Upper lobe of left lung (tissue), 6 donors: ENCODE results near the gene EFHD2. TPM values are rescaled to one million over a fixed set of nuclear protein-coding genes. Genes with fewer than 3 reads are reported as not detected.
A peak's percentile ranks its signal among the peaks of the same experiment; 100 is the strongest.
"Not testable (repeated sequence)": the region's sequence is repeated elsewhere in the genome, so short reads cannot be mapped to it uniquely, and the experiment has no call there.

Experiments
- ATAC-seq, 2 donors: fragments of 200-7000 bp; cut with Tn5 transposase; one replicate each; pipeline ENCODE4 v1.9.1; 2022; ENCODE audit warnings: mild to moderate bottlenecking in 2 of 2, moderate library complexity in 2 of 2; ENCODE audit not compliant: low FRiP score in 2 of 2
- DNase-seq, 2 donors: peaks; one replicate each; pipeline ENCODE4 v3.0.0-alpha.2; 2019 to 2020
- H3K27ac ChIP-seq, 4 donors: fragments of 200-600 bp; sonication (generic); one replicate each; pipeline ENCODE4 v1.5.1; 2016 to 2019
- H3K27me3 ChIP-seq, 4 donors: fragments of 200-600 bp; sonication (generic); one replicate each; pipeline ENCODE4 v1.5.1; 2017 to 2019
- H3K36me3 ChIP-seq, 4 donors: fragments of 200-600 bp; sonication (generic); one replicate each; pipeline ENCODE4 v1.5.1; 2016 to 2019
- H3K4me1 ChIP-seq, 4 donors: fragments of 200-600 bp; sonication (generic); one replicate each; pipeline ENCODE4 v1.5.1; 2018 to 2019
- H3K4me3 ChIP-seq, 4 donors: fragments of 200-600 bp; sonication (generic); one replicate each; pipeline ENCODE4 v1.5.1; 2017 to 2019; ENCODE audit warnings: mild to moderate bottlenecking in 2 of 4, moderate library complexity in 1 of 4
- H3K9me3 ChIP-seq, 4 donors: fragments of 200-600 bp; sonication (generic); one replicate each; pipeline ENCODE4 v1.5.1; 2018 to 2019
- CTCF ChIP-seq, 6 experiments: fragments of 450-650 bp in 4 of 6; fragments of 200-600 bp in 2 of 6; sonication (generic) in 2 of 6; IDR thresholded peaks; one replicate each; pipeline ENCODE4 v1.5.1; 2016 to 2019; ENCODE audit warnings: antibody characterized with exemption in 6 of 6
- EP300 ChIP-seq, 4 donors: sonication (generic); formaldehyde crosslinking; IDR thresholded peaks; one replicate each; pipeline ENCODE4 v1.5.1; 2017; ENCODE audit warnings: antibody characterized with exemption in 4 of 4, control low read depth in 2 of 4
- POLR2A ChIP-seq, 4 donors: fragments of 450-650 bp; IDR thresholded peaks; one replicate each; pipeline ENCODE4 v1.5.1; 2016 to 2017; ENCODE audit warnings: antibody characterized with exemption in 4 of 4, mild to moderate bottlenecking in 2 of 4
- POLR2AphosphoS5 ChIP-seq, 2 donors: sonication (generic); formaldehyde crosslinking; IDR thresholded peaks; one replicate each; pipeline ENCODE4 v1.5.1; 2017; ENCODE audit warnings: antibody characterized with exemption in 2 of 2
- WGBS, 2 donors: methylation state at CpG; one replicate each; pipeline ENCODE4 v1.1.5; 2017 to 2018; 5-methylcytosine and 5-hydroxymethylcytosine counted together
- total RNA-seq, 6 donors: library from RNA; depleted of rRNA in 4 of 6; stranded (reverse); fragments of >200 nt in 4 of 6; gene quantifications; one replicate each; pipeline versions ENCODE4 v1.1.0 to v1.2.1, GENCODE V29; 2016 to 2021
- donor health status: DM: no; HTN: no; CAD: no; lungs with moderate emphysema.
- donor health status: DM: no; HTN: yes; CAD: no; lungs with severe emphysema.

The EFHD2 gene
- total RNA-seq, 6 donors from 2014 or later, result 62.9 to 123 (median 91.2) TPM

GRCh38 chr1:15371610-15372545 lies 37.8 kb upstream of the EFHD2 start:
- Histone ChIP-seq H3K4me1 (peaks cover 0 to 10% (median 6%) of the 10 kb centered on the region in 4 donors), H3K27ac (no peak overlapping the region), H3K36me3 (no peaks in the 10 kb centered on the region), H3K4me3 (no peak overlapping the region), H3K27me3 (no peaks in the 10 kb centered on the region), H3K9me3 (no peaks in the 10 kb centered on the region)
- ATAC-seq (peak in 1 of 2 donors; percentile 30), DNase-seq (no peak)
- TF ChIP-seq POLR2A (IDR thresholded peaks at IDR 0.05) (no peak), EP300 (IDR thresholded peaks at IDR 0.05) (no peak), POLR2AphosphoS5 (IDR thresholded peaks at IDR 0.05) (no peak), CTCF (IDR thresholded peaks at IDR 0.05) (no peak)
- 62 to 67% methylated on average over 16 to 21 of the region's 21 CpGs for WGBS, 2 donors

- H3K9me3 ChIP-seq, result no peaks in the 10 kb centered on the region
- TF ChIP-seq POLR2AphosphoS5 (IDR thresholded peaks at IDR 0.05), result no peak
- TF ChIP-seq EP300 (IDR thresholded peaks at IDR 0.05), result no peak
- no peak for TF ChIP-seq POLR2A (IDR thresholded peaks at IDR 0.05)
- peaks cover 0 to 2% (median 0%) of the 10 kb centered on the region in 4 donors for H3K4me1 ChIP-seq
- H3K27me3 ChIP-seq, result no peaks in the 10 kb centered on the region
- ATAC-seq (no peak), DNase-seq (no peak)
- 88 to 93% methylated on average over 8 of the region's 8 CpGs for WGBS, 2 donors
- H3K36me3 ChIP-seq, result no peaks in the 10 kb centered on the region
- no peak overlapping the region for H3K27ac ChIP-seq
- no peak overlapping the region for H3K4me3 ChIP-seq
Measured at GRCh38 chr1:15378729-15379128, 31.0 kb upstream of the EFHD2 start.

GRCh38 chr1:15379151-15379550 lies 30.5 kb upstream of the EFHD2 start:
- 49 to 55% methylated on average over 8 to 9 of the region's 9 CpGs for WGBS, 2 donors
- ATAC-seq, DNase-seq, H3K4me3 ChIP-seq, H3K36me3 ChIP-seq, H3K27ac ChIP-seq, H3K4me1 ChIP-seq, H3K27me3 ChIP-seq, H3K9me3 ChIP-seq: not testable (repeated sequence)

- ATAC-seq, result no peak
- Histone ChIP-seq H3K36me3 (no peaks in the 10 kb centered on the region), H3K9me3 (no peaks in the 10 kb centered on the region), H3K4me3 (no peak overlapping the region), H3K27ac (no peak overlapping the region), H3K27me3 (no peaks in the 10 kb centered on the region), H3K4me1 (peaks cover 0 to 3% (median 2%) of the 10 kb centered on the region in 4 donors)
- DNase-seq, result no peak
- no peak for TF ChIP-seq POLR2AphosphoS5 (IDR thresholded peaks at IDR 0.05)
- no peak for TF ChIP-seq CTCF (IDR thresholded peaks at IDR 0.05)
- no peak for TF ChIP-seq POLR2A (IDR thresholded peaks at IDR 0.05)
- no peak for TF ChIP-seq EP300 (IDR thresholded peaks at IDR 0.05)
- WGBS, 2 donors, result 87 to 89% methylated on average over 21 to 22 of the region's 22 CpGs
Measured at GRCh38 chr1:15380601-15381508, 28.8 kb upstream of the EFHD2 start.

- H3K4me3 ChIP-seq, result no peak overlapping the region
- DNase-seq, result no peak
- peaks cover 0 to 10% (median 5%) of the 10 kb centered on the region in 4 donors for H3K4me1 ChIP-seq
- no peaks in the 10 kb centered on the region for H3K36me3 ChIP-seq
- ATAC-seq, result no peak
- H3K9me3 ChIP-seq, result no peaks in the 10 kb centered on the region
- 87 to 89% methylated on average over 12 of the region's 12 CpGs for WGBS, 2 donors
- TF ChIP-seq EP300 (IDR thresholded peaks at IDR 0.05), result no peak
- TF ChIP-seq CTCF (IDR thresholded peaks at IDR 0.05), result no peak
- no peak for TF ChIP-seq POLR2AphosphoS5 (IDR thresholded peaks at IDR 0.05)
- no peak for TF ChIP-seq POLR2A (IDR thresholded peaks at IDR 0.05)
- no peak overlapping the region for H3K27ac ChIP-seq
- no peaks in the 10 kb centered on the region for H3K27me3 ChIP-seq
Measured at GRCh38 chr1:15381805-15382204, 27.9 kb upstream of the EFHD2 start.
